ENCODE results near the gene ZNF784. TPM values are rescaled to one million over a fixed set of nuclear protein-coding genes. Genes with fewer than 3 reads are reported as not detected.

Gene ZNF784
- total and polyA plus RNA-seq, 2 of the 8 experiments (the other 6 are each of a cell fraction or from before 2014, with no cell fraction given): 6.5 to 8.0 TPM

DNA sequence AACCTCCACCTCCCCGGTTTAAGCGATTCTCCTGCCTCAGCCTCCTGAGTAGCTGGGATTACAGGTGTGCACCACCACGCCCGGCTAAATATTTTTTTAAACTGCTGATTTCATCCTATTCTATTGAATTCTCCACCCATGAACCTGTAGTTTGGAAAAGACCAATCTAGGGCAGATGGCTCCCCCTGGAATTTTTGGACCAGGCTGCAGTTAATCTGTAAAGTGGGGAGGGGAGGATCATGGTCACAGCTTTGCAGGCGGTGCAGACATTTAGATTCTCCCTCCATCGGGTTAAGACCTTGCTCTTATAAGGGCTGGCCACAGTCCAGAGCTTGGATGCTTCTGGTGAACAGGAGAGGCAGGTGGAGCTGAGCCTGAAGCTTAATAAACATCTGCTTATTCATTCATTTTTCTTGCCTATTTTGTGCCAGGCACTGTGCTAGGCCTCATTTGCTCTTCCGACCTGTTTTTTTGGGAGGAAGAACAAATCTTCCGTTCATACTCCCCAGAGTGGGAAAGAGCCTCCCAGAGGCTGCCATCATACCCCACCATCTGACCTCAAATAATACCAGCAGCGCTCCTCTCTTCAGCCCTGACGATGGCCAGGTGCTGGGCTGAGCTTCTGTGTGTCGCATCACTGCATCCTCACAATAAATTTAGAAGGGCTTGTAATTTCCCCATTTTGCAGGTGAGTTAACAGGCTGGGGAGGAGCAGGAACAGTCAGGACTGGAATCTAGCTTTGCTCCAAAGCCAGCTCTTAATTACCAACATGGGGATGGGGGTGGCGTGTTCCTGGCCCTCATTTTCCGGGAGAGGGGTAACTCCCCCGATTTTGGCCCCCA, 22.7 kb upstream of the ZNF784 start:
- peaks cover 0 to 4% of the 10 kb centered on the region in 2 experiments for H4K20me1 ChIP-seq (replicated peaks in 1 of 2; ENCODE audit: control insufficient read depth in 1 of 2, insufficient read depth in 2 of 2, low read length in 2 of 2)
- H4K8ac ChIP-seq (ENCODE audit: extremely low read depth, insufficient read depth, low read length): no peak overlapping the region; the same call in 1 of the 2 replicates
- WGBS, 2 experiments (ENCODE audit: extremely low coverage in 1 of 2, insufficient coverage in 1 of 2, insufficient read length in 1 of 2, insufficient replicate concordance in 2 of 2, low coverage in 1 of 2, low lambda C conversion rate in 2 of 2, missing lambda C conversion rate in 1 of 2): 58% methylated on average over 14 of the region's 14 CpGs; no CpG with 5 or more reads in 1 of the 2 experiments
- H3K14ac ChIP-seq (ENCODE audit: insufficient read length): peak overlapping the region; percentile 27
- FAIRE-seq: no peak
- H3K4me2 ChIP-seq (ENCODE audit: insufficient read depth in 1 of 2, low read depth in 2 of 2, low read length in 2 of 2): peak overlapping the region; percentile 78 to 81
- H2AFZ ChIP-seq (ENCODE audit: low read length): no peak overlapping the region
- no peak overlapping the region for H2AK5ac ChIP-seq (ENCODE audit: low read depth, low read length)
- no peak overlapping the region for H3K23ac ChIP-seq (ENCODE audit: insufficient read length)
- no peaks in the 10 kb centered on the region for H3K9me3 ChIP-seq (ENCODE audit: insufficient read depth in 2 of 2, low read depth in 1 of 2, low read length in 1 of 2)
- no peak overlapping the region for H2BK15ac ChIP-seq (ENCODE audit: low read length)
- H3K79me1 ChIP-seq (ENCODE audit: low read depth, low read length): peaks cover 14% of the 10 kb centered on the region
- H3K4ac ChIP-seq (replicated peaks; ENCODE audit: insufficient read length, low read depth, low read length): peak overlapping the region; percentile 74
- H2BK120ac ChIP-seq (replicated peaks; ENCODE audit: low read depth, low read length): no peak overlapping the region
- H4K5ac ChIP-seq (ENCODE audit: insufficient read length, low read depth, low read length): no peak overlapping the region
- H2BK12ac ChIP-seq (ENCODE audit: low read depth, low read length): no peak overlapping the region
- no peaks in the 10 kb centered on the region for H3K27me3 ChIP-seq (replicated peaks in 1 of 4; ENCODE audit: control insufficient read depth in 3 of 4, extremely low read depth in 1 of 4, insufficient read depth in 3 of 4, low read length in 3 of 4)
- peaks cover 7 to 13% (median 11%) of the 10 kb centered on the region in 4 experiments for H3K36me3 ChIP-seq (ENCODE audit: control insufficient read depth in 2 of 4, insufficient read depth in 4 of 4, low read length in 3 of 4)
- no peak overlapping the region for H2BK20ac ChIP-seq (ENCODE audit: low read length)
- H3K79me2 ChIP-seq (ENCODE audit: control insufficient read depth in 1 of 2, insufficient read depth in 2 of 2, low read length in 2 of 2): peaks cover 4 to 21% of the 10 kb centered on the region in 2 experiments; a peak in 3 of 4 replicates
- H3K18ac ChIP-seq (ENCODE audit: extremely low read depth, low read length): peak overlapping the region; percentile 87
- peaks cover 0 to 20% (median 10%) of the 10 kb centered on the region in 4 experiments; a peak in 6 of 7 replicates for H3K4me1 ChIP-seq (replicated peaks in 1 of 4; ENCODE audit: control insufficient read depth in 3 of 4, insufficient read depth in 4 of 4, low read length in 3 of 4)
- peak overlapping the region; percentile 72 to 85 (median 78) for H3K4me3 ChIP-seq (ENCODE audit: extremely low read depth in 1 of 4, insufficient read depth in 2 of 4, low read depth in 3 of 4, low read length in 4 of 4)
- no peak overlapping the region for H3K27ac ChIP-seq (ENCODE audit: low read depth, low read length)
- peak overlapping the region in 1 of 4 experiments; percentile 16; a peak in 2 of 7 replicates for H3K9ac ChIP-seq (replicated peaks in 1 of 4; ENCODE audit: extremely low read depth in 1 of 4, low read depth in 3 of 4, low read length in 3 of 4)
- peaks cover 26% of the 10 kb centered on the region for H3K23me2 ChIP-seq (ENCODE audit: low read depth, low read length)
- TF ChIP-seq, protein P1, sequence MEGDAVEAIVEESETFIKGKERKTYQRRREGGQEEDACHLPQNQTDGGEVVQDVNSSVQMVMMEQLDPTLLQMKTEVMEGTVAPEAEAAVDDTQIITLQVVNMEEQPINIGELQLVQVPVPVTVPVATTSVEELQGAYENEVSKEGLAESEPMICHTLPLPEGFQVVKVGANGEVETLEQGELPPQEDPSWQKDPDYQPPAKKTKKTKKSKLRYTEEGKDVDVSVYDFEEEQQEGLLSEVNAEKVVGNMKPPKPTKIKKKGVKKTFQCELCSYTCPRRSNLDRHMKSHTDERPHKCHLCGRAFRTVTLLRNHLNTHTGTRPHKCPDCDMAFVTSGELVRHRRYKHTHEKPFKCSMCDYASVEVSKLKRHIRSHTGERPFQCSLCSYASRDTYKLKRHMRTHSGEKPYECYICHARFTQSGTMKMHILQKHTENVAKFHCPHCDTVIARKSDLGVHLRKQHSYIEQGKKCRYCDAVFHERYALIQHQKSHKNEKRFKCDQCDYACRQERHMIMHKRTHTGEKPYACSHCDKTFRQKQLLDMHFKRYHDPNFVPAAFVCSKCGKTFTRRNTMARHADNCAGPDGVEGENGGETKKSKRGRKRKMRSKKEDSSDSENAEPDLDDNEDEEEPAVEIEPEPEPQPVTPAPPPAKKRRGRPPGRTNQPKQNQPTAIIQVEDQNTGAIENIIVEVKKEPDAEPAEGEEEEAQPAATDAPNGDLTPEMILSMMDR (IDR thresholded peaks at IDR 0.05; ENCODE audit: control extremely low read depth in 1 of 3, insufficient read depth in 1 of 3, low read depth in 1 of 3, low read length in 3 of 3): no peak
- peak; percentile 29; the same call in 1 of the 2 replicates for TF ChIP-seq POLR2AphosphoS5 (IDR thresholded peaks at IDR 0.05; ENCODE audit: low read depth, low read length)
- no peak overlapping the region for H2BK5ac ChIP-seq (ENCODE audit: low read depth, low read length)
- DNase-seq (ENCODE audit: low read depth in 1 of 2, low spot score in 2 of 2): no peak
- peak overlapping the region; percentile 26 for H4K91ac ChIP-seq (replicated peaks; ENCODE audit: insufficient read length, low read length)
- ChIA-PET CTCF (ENCODE audit: partially characterized antibody) (interaction anchor here (0.7 to 6.9 kb wide), 8 partner anchors 10 to 701 kb away, joined by 3 to 56 read pairs (median 4); partner anchors contain the start of gene ZNF865), POLR2A (ENCODE audit: partially characterized antibody) (interaction anchor here (0.6 to 9.2 kb wide), 21 partner anchors 8 to 554 kb away, joined by 3 to 96 read pairs (median 4); partner anchors contain the start of genes FIZ1, NAT14, ZNF628 and ZNF784)
- H3K56ac ChIP-seq (replicated peaks; ENCODE audit: insufficient read length, low read depth, low read length): peak overlapping the region; percentile 80
